Adrenal gland (tissue), 12 donors: ENCODE measurements around the gene CDK15. TPM values are rescaled to one million over a fixed set of nuclear protein-coding genes. Genes with fewer than 3 reads are reported as not detected.

Source experiments
- DNase-seq, 7 donors: peaks; one replicate each; pipeline ENCODE4 v3.0.0-alpha.2; 2019 to 2020
- H3K27ac ChIP-seq, 5 donors: fragments of 200-600 bp; sonication (generic) in 4 of 5; 1 replicate in 3 of 5; 2 replicates in 2 of 5; pipeline versions ENCODE4 v1.5.1 to v1.8.0; 2016 to 2020; ENCODE audit warnings: mild to moderate bottlenecking in 1 of 5
- H3K27me3 ChIP-seq: fragments of 200-600 bp; 2 replicates; pipeline ENCODE4 v1.8.0; 2021
- H3K36me3 ChIP-seq, 2 donors: fragments of 200-600 bp; replicated peaks in 1 of 2; 1 replicate in 1 of 2; 2 replicates in 1 of 2; pipeline versions ENCODE4 v1.5.1 to v1.8.0; 2018 to 2022
- H3K4me1 ChIP-seq, 2 donors: fragments of 200-600 bp; replicated peaks in 1 of 2; 1 replicate in 1 of 2; 2 replicates in 1 of 2; pipeline versions ENCODE4 v1.5.1 to v1.8.0; 2018 to 2021
- H3K4me3 ChIP-seq, 4 donors: fragments of 200-600 bp; sonication (generic) in 3 of 4; one replicate each; pipeline ENCODE4 v1.5.1; 2016 to 2018
- H3K9me3 ChIP-seq, 3 donors: fragments of 200-600 bp; sonication (generic) in 1 of 3; replicated peaks in 1 of 3; 1 replicate in 2 of 3; 2 replicates in 1 of 3; pipeline versions ENCODE4 v1.5.1 to v1.8.0; 2016 to 2021
- POLR2A ChIP-seq, 2 donors: fragments of 450-650 bp; IDR thresholded peaks; one replicate each; pipeline ENCODE4 v1.6.1; 2017; ENCODE audit warnings: antibody characterized with exemption in 2 of 2, mild to moderate bottlenecking in 2 of 2, moderate library complexity in 1 of 2
- WGBS, 4 donors: extraction: QIAGEN DNeasy Blood & Tissue Kit in 2 of 4; methylation state at CpG; one replicate each; pipeline versions ENCODE4 v1.1.5 to v1.1.7; 2013 to 2017; 5-methylcytosine and 5-hydroxymethylcytosine counted together
- intact Hi-C, 2 donors: fragments of 100-400 bp; cut with DNase I; formaldehyde crosslinking; loops; one replicate each; pipeline versions ENCODE4 v1.14.1 to v1.15.0; 2022 to 2023
- polyA plus RNA-seq, 3 donors: library from polyadenylated mRNA; stranded (reverse); fragments of 200-250 nt in 2 of 3; fragments of 350-450 nt in 1 of 3; fragmentation: Illumina TruSeq in 1 of 3; extraction: RNeasy Lipid Tissue Mini Kit (QIAGEN cat#74804) in 1 of 3; gene quantifications; one replicate each; pipeline ENCODE4 v1.2.3, GENCODE V29; 2013 to 2014
- total RNA-seq, 9 donors: library from RNA; depleted of rRNA in 4 of 9; stranded (reverse); fragments of >200 nt in 4 of 9; fragments of 120-200 nt in 1 of 9; fragmentation: NEBNext Ultra II Directional in 1 of 9; extraction: Animal tissue kit (Norgen Biotek cat#: 25700) in 1 of 9; gene quantifications; one replicate each; pipeline versions ENCODE4 v1.1.0 to v1.2.4, GENCODE V29; 2013 to 2023
- TF ChIP-seq, protein P1 (sequence below), 6 experiments: fragments of 450-650 bp in 4 of 6; fragments of 200-600 bp in 2 of 6; sonication (generic) in 1 of 6; IDR thresholded peaks; 1 replicate in 5 of 6; 2 replicates in 1 of 6; pipeline versions ENCODE4 v1.5.1 to v1.8.0; 2016 to 2021; ENCODE audit warnings: antibody characterized with exemption in 6 of 6, mild to moderate bottlenecking in 2 of 6, moderate library complexity in 1 of 6
- donor health status: healthy with polysubstance abuse.
- donor health status: Bipolar disorder and iron deficiency.
- donor health status: DM: yes; HTN: yes; CAD: no.
- donor health status: DM: no; HTN: no; CAD: no.
- donor health status: DM: no; HTN: no; CAD: no.
- donor health status: DM: yes; HTN: yes; CAD: no.

The CDK15 gene
- total and polyA plus RNA-seq, 12 donors = 0.06 to 1.2 (median 0.14) TPM; not detected in 1

DNA sequence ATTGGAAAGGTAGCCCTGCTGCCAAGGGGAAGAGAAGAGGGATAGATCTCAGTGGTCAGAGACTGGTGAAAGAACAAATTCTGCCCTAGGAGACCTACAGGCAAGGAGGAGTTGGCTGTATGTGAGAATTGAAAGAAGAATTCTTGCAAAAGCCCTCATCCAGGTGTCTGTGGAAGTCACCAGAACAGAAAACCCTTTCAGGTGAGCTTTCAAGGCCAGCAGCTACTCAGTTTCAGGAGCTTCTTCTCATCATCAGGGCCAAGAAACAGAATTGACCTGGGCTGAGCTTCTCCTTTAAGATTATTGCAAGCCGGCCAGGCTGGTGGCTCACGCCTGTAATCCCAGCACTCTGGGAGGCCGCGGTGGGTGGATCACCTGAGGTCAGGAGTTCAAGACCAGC lies 110.2 kb downstream of the CDK15 start:
- WGBS, 4 donors = 88 to 96% (median 94%) methylated on average over 3 to 4 of the region's 4 CpGs; no CpG with 5 or more reads in 1 of the 4 donors
- no peak overlapping the region for H3K4me3 ChIP-seq
- intact Hi-C loops = no loop called here

DNA sequence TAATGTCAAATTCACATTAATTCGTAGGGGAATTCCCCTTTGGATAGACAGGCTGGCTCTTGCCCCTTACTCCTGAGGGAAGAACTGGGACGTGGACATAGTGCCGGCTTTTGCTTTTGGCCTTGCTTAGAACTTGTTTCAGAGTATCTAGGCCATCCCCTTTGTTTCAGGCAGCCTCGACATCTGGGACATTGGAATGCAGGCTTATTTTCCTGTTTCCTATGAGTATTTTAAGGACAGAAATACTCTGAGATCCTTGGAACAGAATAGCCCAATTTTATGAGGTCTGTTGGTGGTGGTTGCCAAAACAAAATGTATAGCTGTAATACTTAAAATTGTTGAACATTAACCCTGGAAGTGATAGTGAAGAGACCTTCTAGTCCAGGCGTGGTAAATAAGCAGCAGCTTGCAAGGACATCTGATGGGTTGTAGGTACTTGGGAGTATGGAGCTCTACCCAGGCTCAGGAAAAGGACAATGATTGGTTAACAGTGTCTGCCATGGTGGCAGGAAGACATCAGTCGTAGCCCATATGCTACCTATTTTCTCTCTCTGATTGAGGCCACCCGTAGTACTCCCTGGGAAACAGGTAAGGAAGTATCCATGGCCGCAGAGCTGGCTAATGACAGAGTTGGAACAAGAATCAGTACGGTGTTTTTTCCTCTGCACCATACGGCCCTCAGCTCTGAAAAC lies 112.4 kb downstream of the CDK15 start:
- Histone ChIP-seq H3K27me3 (no peaks in the 10 kb centered on the region), H3K4me1 (no peaks in the 10 kb centered on the region), H3K27ac (no peak overlapping the region), H3K4me3 (no peak overlapping the region), H3K9me3 (no peaks in the 10 kb centered on the region), H3K36me3 (no peaks in the 10 kb centered on the region)
- TF ChIP-seq, protein P1, sequence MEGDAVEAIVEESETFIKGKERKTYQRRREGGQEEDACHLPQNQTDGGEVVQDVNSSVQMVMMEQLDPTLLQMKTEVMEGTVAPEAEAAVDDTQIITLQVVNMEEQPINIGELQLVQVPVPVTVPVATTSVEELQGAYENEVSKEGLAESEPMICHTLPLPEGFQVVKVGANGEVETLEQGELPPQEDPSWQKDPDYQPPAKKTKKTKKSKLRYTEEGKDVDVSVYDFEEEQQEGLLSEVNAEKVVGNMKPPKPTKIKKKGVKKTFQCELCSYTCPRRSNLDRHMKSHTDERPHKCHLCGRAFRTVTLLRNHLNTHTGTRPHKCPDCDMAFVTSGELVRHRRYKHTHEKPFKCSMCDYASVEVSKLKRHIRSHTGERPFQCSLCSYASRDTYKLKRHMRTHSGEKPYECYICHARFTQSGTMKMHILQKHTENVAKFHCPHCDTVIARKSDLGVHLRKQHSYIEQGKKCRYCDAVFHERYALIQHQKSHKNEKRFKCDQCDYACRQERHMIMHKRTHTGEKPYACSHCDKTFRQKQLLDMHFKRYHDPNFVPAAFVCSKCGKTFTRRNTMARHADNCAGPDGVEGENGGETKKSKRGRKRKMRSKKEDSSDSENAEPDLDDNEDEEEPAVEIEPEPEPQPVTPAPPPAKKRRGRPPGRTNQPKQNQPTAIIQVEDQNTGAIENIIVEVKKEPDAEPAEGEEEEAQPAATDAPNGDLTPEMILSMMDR (IDR thresholded peaks at IDR 0.05) = no peak
- no peak for TF ChIP-seq POLR2A (IDR thresholded peaks at IDR 0.05)
- 72 to 78% (median 75%) methylated on average over 10 of the region's 10 CpGs for WGBS, 4 donors
- intact Hi-C loops = no loop called here
- no peak for DNase-seq

More for the DNA sequence above, 110.2 kb downstream of the CDK15 start:
- Histone ChIP-seq H3K27me3 (no peaks in the 10 kb centered on the region), H3K9me3 (no peaks in the 10 kb centered on the region), H3K36me3 (no peaks in the 10 kb centered on the region), H3K4me1 (no peaks in the 10 kb centered on the region), H3K27ac (no peak overlapping the region)
- no peak for TF ChIP-seq POLR2A (IDR thresholded peaks at IDR 0.05)
- TF ChIP-seq, protein P1 (IDR thresholded peaks at IDR 0.05) = no peak
- no peak for DNase-seq

DNA sequence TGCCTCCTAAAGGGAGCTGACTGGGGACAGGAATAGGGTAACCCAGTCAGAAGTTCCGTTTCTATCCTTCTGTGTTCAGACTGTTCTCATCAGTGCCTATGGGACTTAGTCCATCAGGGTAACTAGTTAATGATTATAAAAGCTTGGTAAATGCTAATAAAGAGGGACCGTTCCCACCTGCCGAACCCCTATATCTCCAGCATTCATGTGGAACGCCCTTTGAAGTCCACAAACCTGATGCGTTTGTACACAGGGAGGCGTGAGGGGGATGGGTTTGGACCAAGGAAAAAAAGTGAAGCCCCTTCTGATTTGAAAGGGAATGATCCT lies 112.9 kb downstream of the CDK15 start:
- Histone ChIP-seq H3K4me3 (no peak overlapping the region), H3K27me3 (no peaks in the 10 kb centered on the region), H3K27ac (no peak overlapping the region), H3K9me3 (no peaks in the 10 kb centered on the region), H3K36me3 (no peaks in the 10 kb centered on the region), H3K4me1 (no peaks in the 10 kb centered on the region)
- intact Hi-C loops = no loop called here
- TF ChIP-seq, protein P1 (IDR thresholded peaks at IDR 0.05) = no peak
- no peak for TF ChIP-seq POLR2A (IDR thresholded peaks at IDR 0.05)
- DNase-seq = no peak
- 81 to 90% (median 88%) methylated on average over 6 of the region's 6 CpGs for WGBS, 4 donors

DNA sequence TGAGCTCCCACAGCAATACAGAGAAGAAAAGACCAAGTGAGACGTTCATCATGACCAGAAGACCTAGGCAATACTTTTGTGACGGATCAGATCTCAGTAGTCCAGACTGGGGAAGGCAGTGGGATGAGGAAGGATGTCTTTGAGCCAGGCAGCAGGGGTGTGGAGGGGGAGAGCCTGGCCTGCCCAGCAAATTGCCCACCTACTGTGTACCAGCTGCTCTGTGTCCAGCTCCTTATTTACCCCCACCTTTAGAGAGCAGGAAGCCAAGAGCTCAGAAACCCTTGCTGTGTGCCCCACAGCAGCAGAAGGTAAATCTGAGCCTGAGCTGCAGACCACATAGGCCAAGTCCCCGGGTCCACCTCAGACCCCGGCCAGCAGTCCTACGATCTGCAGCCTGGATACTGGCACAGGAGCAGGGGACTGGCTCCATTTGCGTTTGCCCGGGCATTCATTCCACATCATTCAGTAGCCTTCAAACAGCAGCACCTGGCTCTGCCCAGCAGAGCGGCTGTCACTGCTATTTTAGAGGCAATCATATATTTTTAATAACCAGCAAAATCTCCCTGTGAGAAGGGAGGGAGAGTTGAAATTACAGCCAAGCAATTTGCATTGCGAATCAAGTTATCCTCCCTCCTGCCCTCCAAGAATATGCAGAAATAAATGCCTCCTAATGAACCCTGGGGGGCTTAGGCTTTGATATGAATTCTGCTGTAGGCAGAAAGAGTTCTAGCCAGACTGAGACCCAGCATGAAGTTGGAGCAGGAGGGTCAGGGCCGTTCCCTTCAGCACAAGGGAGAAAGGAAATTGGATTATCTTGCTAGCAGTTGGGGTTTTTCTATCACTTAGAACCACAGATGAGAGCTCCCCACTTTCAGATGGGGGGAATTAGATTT lies 117.3 kb downstream of the CDK15 start:
- H3K27me3 ChIP-seq = no peaks in the 10 kb centered on the region
- TF ChIP-seq, protein P1 (IDR thresholded peaks at IDR 0.05) = no peak
- no peak for TF ChIP-seq POLR2A (IDR thresholded peaks at IDR 0.05)
- H3K9me3 ChIP-seq = no peaks in the 10 kb centered on the region
- no peak overlapping the region for H3K4me3 ChIP-seq
- 77 to 82% (median 78%) methylated on average over 7 to 10 of the region's 10 CpGs for WGBS, 4 donors
- no peaks in the 10 kb centered on the region for H3K36me3 ChIP-seq
- H3K27ac ChIP-seq = no peak overlapping the region
- no peak for DNase-seq
- no peaks in the 10 kb centered on the region for H3K4me1 ChIP-seq
- intact Hi-C loops = no loop called here
